HG03439 (cell line): ENCODE data around the gene TMEM132C.

Source experiments
- ATAC-seq: cut with Tn5 transposase; IDR thresholded peaks from one replicate; pipeline ENCODE4 v1.9.1; 2021; ENCODE audit warnings: mild to moderate bottlenecking, moderate library complexity; ENCODE audit not compliant: unreplicated experiment

Gene TMEM132C

GRCh38 chr12:128337431-128338170 lies 70.6 kb downstream of the TMEM132C start:
- no peak for ATAC-seq

GRCh38 chr12:128338386-128339125 lies 71.6 kb downstream of the TMEM132C start:
- no peak for ATAC-seq

GRCh38 chr12:128339126-128339520 lies 72.2 kb downstream of the TMEM132C start:
- ATAC-seq = no peak

GRCh38 chr12:128339631-128340030 lies 72.7 kb downstream of the TMEM132C start:
- no peak for ATAC-seq

- no peak for ATAC-seq
Measured at GRCh38 chr12:128353301-128353700, 86.3 kb downstream of the TMEM132C start.

- no peak for ATAC-seq
Measured at GRCh38 chr12:128356547-128356946, 89.6 kb downstream of the TMEM132C start.

GRCh38 chr12:128361400-128361995 lies 94.5 kb downstream of the TMEM132C start:
- no peak for ATAC-seq

- ATAC-seq = no peak
Measured at GRCh38 chr12:128365032-128365431, 98.1 kb downstream of the TMEM132C start.

- no peak for ATAC-seq
Measured at GRCh38 chr12:128365651-128366231, 98.8 kb downstream of the TMEM132C start.

GRCh38 chr12:128367961-128368360 lies 101.0 kb downstream of the TMEM132C start:
- ATAC-seq = no peak

- no peak for ATAC-seq
Measured at GRCh38 chr12:128381541-128381940, 114.6 kb downstream of the TMEM132C start.

- no peak for ATAC-seq
Measured at GRCh38 chr12:128381946-128382345, 115.0 kb downstream of the TMEM132C start.

GRCh38 chr12:128382946-128383345 lies 116.0 kb downstream of the TMEM132C start:
- ATAC-seq = no peak

- no peak for ATAC-seq
Measured at GRCh38 chr12:128383357-128383937, 116.5 kb downstream of the TMEM132C start.

- ATAC-seq = no peak
Measured at GRCh38 chr12:128385736-128386135, 118.8 kb downstream of the TMEM132C start.

- no peak for ATAC-seq
Measured at GRCh38 chr12:128387811-128388422, 120.9 kb downstream of the TMEM132C start.

- ATAC-seq = no peak
Measured at GRCh38 chr12:128388461-128389000, 121.6 kb downstream of the TMEM132C start.

- ATAC-seq = no peak
Measured at GRCh38 chr12:128393346-128393745, 126.4 kb downstream of the TMEM132C start.

GRCh38 chr12:128394137-128394536 lies 127.2 kb downstream of the TMEM132C start:
- ATAC-seq = no peak

- no peak for ATAC-seq
Measured at GRCh38 chr12:128399253-128399652, 132.3 kb downstream of the TMEM132C start.
